Measurements from ENCODE around the gene ACRV1.

Gene ACRV1

GRCh38 chr11:125627236-125627910, 53.3 kb downstream of the ACRV1 start:
- no peak for DNase-seq (ENCODE audit: low read depth)
- H3K4me3 ChIP-seq (ENCODE audit: control insufficient read depth, low read depth, low read length), result peak overlapping the region; percentile 84
- no peak for TF ChIP-seq CTCF (IDR thresholded peaks at IDR 0.05; ENCODE audit: control insufficient read depth, insufficient read depth, low read depth, low read length, missing control alignments)

GRCh38 chr11:125626288-125626950, 54.2 kb downstream of the ACRV1 start:
- peak overlapping the region; percentile 84 for H3K4me3 ChIP-seq (ENCODE audit: control insufficient read depth, low read depth, low read length)
- TF ChIP-seq CTCF (IDR thresholded peaks at IDR 0.05; ENCODE audit: control insufficient read depth, insufficient read depth, low read depth, low read length, missing control alignments), result peak; percentile 47
- peak; percentile 21 for DNase-seq (ENCODE audit: low read depth)

GRCh38 chr11:125625630-125626287, 54.9 kb downstream of the ACRV1 start:
- DNase-seq (ENCODE audit: low read depth), result peak; percentile 32
- peak overlapping the region; percentile 84 for H3K4me3 ChIP-seq (ENCODE audit: control insufficient read depth, low read depth, low read length)
- no peak for TF ChIP-seq CTCF (IDR thresholded peaks at IDR 0.05; ENCODE audit: control insufficient read depth, insufficient read depth, low read depth, low read length, missing control alignments)

- peak overlapping the region; percentile 84 for H3K4me3 ChIP-seq (ENCODE audit: control insufficient read depth, low read depth, low read length)
- peak; percentile 11 for DNase-seq (ENCODE audit: low read depth)
- TF ChIP-seq CTCF (IDR thresholded peaks at IDR 0.05; ENCODE audit: control insufficient read depth, insufficient read depth, low read depth, low read length, missing control alignments), result no peak
Measured at GRCh38 chr11:125625225-125625629, 55.4 kb downstream of the ACRV1 start.

- TF ChIP-seq CTCF (IDR thresholded peaks at IDR 0.05; ENCODE audit: control insufficient read depth, insufficient read depth, low read depth, low read length, missing control alignments), result no peak
- peak within 1 kb of the TSS; percentile 84 for H3K4me3 ChIP-seq (ENCODE audit: control insufficient read depth, low read depth, low read length)
- no peak for DNase-seq (ENCODE audit: low read depth)
Measured at GRCh38 chr11:125624756-125625213, 55.9 kb downstream of the ACRV1 start, which contains the start of gene CHEK1. Gene CHEK1, plus strand, starts transcription at chr11:125625163. Its CDS starts 1,606 bp downstream, at chr11:125626769.

- TF ChIP-seq CTCF (IDR thresholded peaks at IDR 0.05; ENCODE audit: control insufficient read depth, insufficient read depth, low read depth, low read length, missing control alignments), result no peak
- H3K4me3 ChIP-seq (ENCODE audit: control insufficient read depth, low read depth, low read length), result no peak overlapping the region
- DNase-seq (ENCODE audit: low read depth), result no peak
Measured at GRCh38 chr11:125623064-125623463, 57.6 kb downstream of the ACRV1 start.
